Spleen (tissue), 11 donors: Measurements from ENCODE around the gene SKP1. TPM values are rescaled to one million over a fixed set of nuclear protein-coding genes. Genes with fewer than 3 reads are reported as not detected.

Source experiments
- DNase-seq: peaks from one replicate; pipeline ENCODE4 v3.0.0-alpha.2; 2020
- H3K27ac ChIP-seq, 8 donors: fragments of 200-600 bp; sonication (generic) in 7 of 8; 1 replicate in 4 of 8; 2 replicates in 4 of 8; pipeline versions ENCODE4 v1.5.0 to v1.8.0; 2016 to 2021; ENCODE audit warnings: inconsistent platforms in 4 of 8, mild to moderate bottlenecking in 4 of 8, moderate library complexity in 1 of 8
- H3K27me3 ChIP-seq, 7 donors: fragments of 200-600 bp; sonication (generic) in 6 of 7; replicated peaks in 1 of 7; 1 replicate in 4 of 7; 2 replicates in 3 of 7; pipeline versions ENCODE4 v1.5.0 to v1.8.0; 2016 to 2021; ENCODE audit warnings: inconsistent platforms in 3 of 7, mild to moderate bottlenecking in 1 of 7
- H3K36me3 ChIP-seq, 6 donors: fragments of 200-600 bp; sonication (generic) in 5 of 6; 1 replicate in 4 of 6; 2 replicates in 2 of 6; pipeline versions ENCODE4 v1.5.0 to v1.8.0; 2016 to 2021; ENCODE audit warnings: inconsistent platforms in 2 of 6
- H3K4me1 ChIP-seq, 6 donors: fragments of 200-600 bp; sonication (generic) in 5 of 6; 1 replicate in 3 of 6; 2 replicates in 3 of 6; pipeline versions ENCODE4 v1.5.0 to v1.8.0; 2016 to 2021; ENCODE audit warnings: inconsistent platforms in 3 of 6
- H3K4me3 ChIP-seq, 8 donors: fragments of 200-600 bp; sonication (generic) in 7 of 8; 1 replicate in 4 of 8; 2 replicates in 4 of 8; pipeline versions ENCODE4 v1.5.0 to v1.8.0; 2016 to 2021; ENCODE audit warnings: inconsistent platforms in 4 of 8, mild to moderate bottlenecking in 4 of 8, moderate library complexity in 2 of 8
- H3K9me3 ChIP-seq, 8 donors: fragments of 200-600 bp; sonication (generic) in 7 of 8; 1 replicate in 4 of 8; 2 replicates in 4 of 8; pipeline versions ENCODE4 v1.5.0 to v1.8.0; 2016 to 2021; ENCODE audit warnings: inconsistent platforms in 4 of 8
- POLR2A ChIP-seq, 3 donors: fragments of 450-650 bp; IDR thresholded peaks; one replicate each; pipeline ENCODE4 v1.5.1; 2017; ENCODE audit warnings: antibody characterized with exemption in 3 of 3, mild to moderate bottlenecking in 1 of 3
- POLR2AphosphoS5 ChIP-seq, 3 donors: sonication (generic); formaldehyde crosslinking; IDR thresholded peaks; one replicate each; pipeline ENCODE4 v1.5.1; 2017; ENCODE audit warnings: antibody characterized with exemption in 3 of 3
- WGBS, 5 donors: extraction: QIAGEN DNeasy Blood & Tissue Kit in 3 of 5; methylation state at CpG; one replicate each; pipeline versions ENCODE4 v1.1.5 to v1.1.7; 2013 to 2018; 5-methylcytosine and 5-hydroxymethylcytosine counted together
- intact Hi-C: fragments of 100-400 bp; cut with DNase I; formaldehyde crosslinking; loops from one replicate; pipeline ENCODE4 v1.15.0; 2023; ENCODE audit warnings: low total_unique reads
- polyA plus RNA-seq, 3 donors: library from polyadenylated mRNA; stranded (reverse); fragments of 200-250 nt; gene quantifications; one replicate each; pipeline ENCODE4 v1.2.1, GENCODE V29; 2013
- total RNA-seq, 7 donors: library from RNA; depleted of rRNA in 3 of 7; stranded (reverse); fragments of >200 nt in 3 of 7; fragmentation: NEBNext Ultra II Directional in 4 of 7; extraction: Animal tissue kit (Norgen Biotek cat#: 25700) in 4 of 7; gene quantifications; one replicate each; pipeline versions ENCODE4 v1.1.0 to v1.2.1, GENCODE V29; 2016 to 2021
- TF ChIP-seq, protein P1 (sequence below), 11 experiments: fragments of 200-600 bp in 7 of 11; fragments of 450-650 bp in 4 of 11; sonication (generic) in 4 of 11; IDR thresholded peaks in 8 of 11; conservative IDR thresholded peaks in 3 of 11; 1 replicate in 7 of 11; 2 replicates in 4 of 11; pipeline versions ENCODE4 v1.4.0 to v1.8.0; 2016 to 2021; ENCODE audit warnings: antibody characterized with exemption in 11 of 11, inconsistent platforms in 4 of 11, mild to moderate bottlenecking in 1 of 11
- donor health status: healthy with polysubstance abuse.
- donor health status: DM: no; HTN: no; CAD: no; lungs with moderate emphysema.
- donor health status: DM: no; HTN: no; CAD: no.
- donor health status: Bipolar disorder and iron deficiency.
- donor health status: healthy.
- donor health status: DM: no; HTN: no; CAD: no.
- donor health status: DM: yes; HTN: yes; CAD: no.

SKP1 gene
- total and polyA plus RNA-seq, 10 donors: 121 to 354 (median 202) TPM

DNA sequence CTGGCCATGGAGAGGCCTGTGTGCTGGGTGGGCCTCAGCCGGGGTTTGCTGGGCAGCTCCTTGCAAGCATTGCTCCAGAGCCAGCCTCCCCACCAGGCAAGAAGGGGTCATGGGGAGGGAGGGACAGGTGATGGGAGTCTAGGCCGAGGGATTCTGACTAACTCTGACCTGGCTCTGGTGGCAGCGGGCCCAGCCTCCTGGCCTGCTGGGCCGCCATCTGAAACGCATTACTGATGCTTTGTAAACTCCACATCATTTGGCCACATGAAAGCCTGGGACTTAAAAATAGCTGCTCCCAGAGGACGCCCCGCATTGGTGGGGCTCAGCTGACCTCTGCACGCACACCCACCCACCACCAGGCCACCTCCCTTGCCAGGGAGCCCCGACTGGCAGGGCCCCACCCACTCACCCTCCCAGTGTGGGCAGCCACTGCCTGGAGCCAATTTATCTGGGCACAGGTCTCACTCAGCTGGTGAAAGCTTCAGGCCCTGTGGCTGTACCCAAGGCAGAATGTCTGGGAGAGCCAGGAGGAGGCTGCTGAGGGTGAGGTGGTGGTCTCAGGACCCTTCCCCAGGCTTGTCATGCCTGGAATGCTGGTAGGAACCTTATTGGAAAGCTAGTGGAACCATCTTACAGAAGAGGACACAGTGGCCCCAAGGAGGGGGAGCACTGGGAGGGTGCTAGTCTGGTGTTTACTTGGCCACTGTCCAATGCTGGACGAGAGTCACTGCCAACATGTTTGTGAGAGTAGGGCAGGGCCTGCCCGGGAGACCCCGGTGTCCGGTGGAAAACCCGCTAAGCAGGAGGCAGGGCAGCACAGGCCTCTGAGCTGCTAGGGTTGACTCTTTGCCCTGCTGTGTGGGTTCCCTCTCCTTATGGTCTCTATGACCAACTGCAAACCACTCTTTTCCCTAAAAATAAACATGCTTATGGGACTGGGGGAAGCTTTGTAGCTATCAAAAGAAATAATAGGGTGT, 51.4 kb downstream of the SKP1 start:
- peak overlapping the region in 7 of 8 donors; percentile 44 to 88 (median 78) for H3K27ac ChIP-seq
- H3K27me3 ChIP-seq: no peaks in the 10 kb centered on the region
- peak overlapping the region in 2 of 8 donors; percentile 16 to 51 for H3K4me3 ChIP-seq
- peaks cover 0 to 23% (median 9%) of the 10 kb centered on the region in 6 donors for H3K36me3 ChIP-seq
- TF ChIP-seq POLR2AphosphoS5 (IDR thresholded peaks at IDR 0.05): peak in 1 of 3 donors; percentile 51
- TF ChIP-seq, protein P1, sequence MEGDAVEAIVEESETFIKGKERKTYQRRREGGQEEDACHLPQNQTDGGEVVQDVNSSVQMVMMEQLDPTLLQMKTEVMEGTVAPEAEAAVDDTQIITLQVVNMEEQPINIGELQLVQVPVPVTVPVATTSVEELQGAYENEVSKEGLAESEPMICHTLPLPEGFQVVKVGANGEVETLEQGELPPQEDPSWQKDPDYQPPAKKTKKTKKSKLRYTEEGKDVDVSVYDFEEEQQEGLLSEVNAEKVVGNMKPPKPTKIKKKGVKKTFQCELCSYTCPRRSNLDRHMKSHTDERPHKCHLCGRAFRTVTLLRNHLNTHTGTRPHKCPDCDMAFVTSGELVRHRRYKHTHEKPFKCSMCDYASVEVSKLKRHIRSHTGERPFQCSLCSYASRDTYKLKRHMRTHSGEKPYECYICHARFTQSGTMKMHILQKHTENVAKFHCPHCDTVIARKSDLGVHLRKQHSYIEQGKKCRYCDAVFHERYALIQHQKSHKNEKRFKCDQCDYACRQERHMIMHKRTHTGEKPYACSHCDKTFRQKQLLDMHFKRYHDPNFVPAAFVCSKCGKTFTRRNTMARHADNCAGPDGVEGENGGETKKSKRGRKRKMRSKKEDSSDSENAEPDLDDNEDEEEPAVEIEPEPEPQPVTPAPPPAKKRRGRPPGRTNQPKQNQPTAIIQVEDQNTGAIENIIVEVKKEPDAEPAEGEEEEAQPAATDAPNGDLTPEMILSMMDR (IDR thresholded peaks at IDR 0.05 in 8 of 11, conservative IDR thresholded peaks at IDR 0.05 in 3 of 11): no peak
- WGBS, 5 donors: 50 to 66% (median 63%) methylated on average over 9 to 14 of the region's 14 CpGs
- no peaks in the 10 kb centered on the region for H3K9me3 ChIP-seq
- intact Hi-C loops: no loop called here
- H3K4me1 ChIP-seq: peaks cover 24 to 100% (median 90%) of the 10 kb centered on the region in 6 donors
- no peak for DNase-seq

DNA sequence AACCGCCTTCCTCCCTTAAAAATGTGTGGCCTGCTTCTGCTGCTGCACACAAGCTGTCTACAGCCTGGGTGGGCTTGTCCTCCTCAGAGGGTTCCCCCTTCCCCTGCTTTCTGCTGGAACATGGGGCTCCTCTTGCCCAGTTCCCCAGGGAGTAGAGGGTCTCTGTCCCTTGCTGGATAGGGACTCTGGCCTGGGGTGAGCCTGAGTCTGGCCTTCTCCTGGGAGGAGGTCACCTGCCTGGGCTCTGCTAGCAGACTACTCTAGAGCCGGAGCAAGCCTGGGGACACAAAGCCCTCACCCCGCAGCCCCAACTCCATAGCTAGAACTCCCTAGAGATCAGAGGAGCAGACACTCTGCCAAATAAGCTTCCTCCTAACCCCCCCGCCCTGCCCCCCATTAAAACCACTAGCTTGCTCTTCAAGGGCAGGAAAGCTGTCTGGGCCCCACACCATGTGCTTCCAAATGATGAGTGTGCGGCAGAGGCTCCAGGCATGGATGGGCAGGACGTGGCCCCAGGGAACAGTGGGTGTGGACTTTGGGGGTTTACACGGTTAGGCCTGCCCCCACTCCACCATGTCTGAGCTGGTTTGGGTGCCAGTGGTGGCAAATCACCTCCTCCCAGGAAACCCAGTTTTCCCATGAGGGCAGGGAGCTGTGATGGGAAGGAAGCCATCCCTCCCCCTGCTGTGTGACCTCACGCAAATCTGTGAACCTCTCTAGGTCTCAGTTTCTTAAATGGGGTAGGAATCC, 52.3 kb downstream of the SKP1 start:
- Histone ChIP-seq H3K4me1 (peaks cover 17 to 100% (median 81%) of the 10 kb centered on the region in 6 donors), H3K36me3 (peaks cover 0 to 22% (median 5%) of the 10 kb centered on the region in 6 donors), H3K27me3 (no peaks in the 10 kb centered on the region), H3K27ac (peak overlapping the region in 7 of 8 donors; percentile 44 to 88 (median 78)), H3K9me3 (no peaks in the 10 kb centered on the region), H3K4me3 (peak overlapping the region in 3 of 8 donors; percentile 3 to 51 (median 16))
- intact Hi-C loops: no loop called here
- no peak for DNase-seq
- 43 to 78% (median 70%) methylated on average over 7 to 8 of the region's 8 CpGs for WGBS, 5 donors
- TF ChIP-seq, protein P1 (IDR thresholded peaks at IDR 0.05 in 8 of 11, conservative IDR thresholded peaks at IDR 0.05 in 3 of 11): no peak
- peak in 2 of 3 donors; percentile 41 to 50 for TF ChIP-seq POLR2AphosphoS5 (IDR thresholded peaks at IDR 0.05)

DNA sequence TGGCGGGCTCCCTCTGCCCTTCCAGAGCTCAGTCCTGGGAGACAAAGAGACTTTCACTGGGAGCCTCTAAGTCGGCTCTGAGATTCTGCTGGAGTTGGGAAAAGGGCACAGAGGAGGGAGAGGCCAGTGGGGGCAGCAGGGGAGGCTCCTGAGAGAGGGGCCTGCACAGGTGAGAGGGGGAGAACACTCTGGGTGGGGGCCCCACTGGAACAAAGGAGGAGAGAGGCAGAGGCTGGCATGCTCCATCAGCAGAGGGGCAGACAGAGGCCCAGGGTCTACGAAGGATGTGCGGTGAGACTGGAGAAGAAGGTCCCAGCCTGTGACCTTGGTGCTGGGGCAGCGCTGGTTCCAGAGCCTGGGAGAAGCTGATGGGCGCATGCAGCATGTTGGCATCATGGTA, 53.4 kb downstream of the SKP1 start:
- intact Hi-C loops: no loop called here
- peak overlapping the region in 7 of 8 donors; percentile 39 to 88 (median 78) for H3K27ac ChIP-seq
- H3K4me3 ChIP-seq: peak overlapping the region in 2 of 8 donors; percentile 25 to 51
- no peak for DNase-seq
- H3K27me3 ChIP-seq: no peaks in the 10 kb centered on the region
- H3K36me3 ChIP-seq: peaks cover 0 to 15% (median 0%) of the 10 kb centered on the region in 6 donors
- TF ChIP-seq POLR2A (IDR thresholded peaks at IDR 0.05): no peak
- TF ChIP-seq, protein P1 (IDR thresholded peaks at IDR 0.05 in 8 of 11, conservative IDR thresholded peaks at IDR 0.05 in 3 of 11): no peak
- peak in 1 of 3 donors; percentile 41 for TF ChIP-seq POLR2AphosphoS5 (IDR thresholded peaks at IDR 0.05)
- no peaks in the 10 kb centered on the region for H3K9me3 ChIP-seq
- 77 to 91% (median 84%) methylated on average over 6 of the region's 6 CpGs for WGBS, 5 donors
- H3K4me1 ChIP-seq: peaks cover 14 to 99% (median 74%) of the 10 kb centered on the region in 6 donors
